ENCODE data around the gene LPP. TPM values are rescaled to one million over a fixed set of nuclear protein-coding genes. Genes with fewer than 3 reads are reported as not detected.

LPP gene
- total RNA-seq, 3 donors from 2014 or later, result 262 to 816 (median 325) TPM

GRCh38 chr3:188351648-188352047 is 197.7 kb downstream of the LPP start:
- no peak for ATAC-seq
- peaks cover 5% of the 10 kb centered on the region for H3K4me1 ChIP-seq (ENCODE audit: low read depth)
- no peaks in the 10 kb centered on the region for H3K9me3 ChIP-seq
- DNase-seq, result no peak
- TF ChIP-seq, protein P1, sequence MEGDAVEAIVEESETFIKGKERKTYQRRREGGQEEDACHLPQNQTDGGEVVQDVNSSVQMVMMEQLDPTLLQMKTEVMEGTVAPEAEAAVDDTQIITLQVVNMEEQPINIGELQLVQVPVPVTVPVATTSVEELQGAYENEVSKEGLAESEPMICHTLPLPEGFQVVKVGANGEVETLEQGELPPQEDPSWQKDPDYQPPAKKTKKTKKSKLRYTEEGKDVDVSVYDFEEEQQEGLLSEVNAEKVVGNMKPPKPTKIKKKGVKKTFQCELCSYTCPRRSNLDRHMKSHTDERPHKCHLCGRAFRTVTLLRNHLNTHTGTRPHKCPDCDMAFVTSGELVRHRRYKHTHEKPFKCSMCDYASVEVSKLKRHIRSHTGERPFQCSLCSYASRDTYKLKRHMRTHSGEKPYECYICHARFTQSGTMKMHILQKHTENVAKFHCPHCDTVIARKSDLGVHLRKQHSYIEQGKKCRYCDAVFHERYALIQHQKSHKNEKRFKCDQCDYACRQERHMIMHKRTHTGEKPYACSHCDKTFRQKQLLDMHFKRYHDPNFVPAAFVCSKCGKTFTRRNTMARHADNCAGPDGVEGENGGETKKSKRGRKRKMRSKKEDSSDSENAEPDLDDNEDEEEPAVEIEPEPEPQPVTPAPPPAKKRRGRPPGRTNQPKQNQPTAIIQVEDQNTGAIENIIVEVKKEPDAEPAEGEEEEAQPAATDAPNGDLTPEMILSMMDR (IDR thresholded peaks at IDR 0.05), result no peak
- no peak overlapping the region for H3K4me3 ChIP-seq
- H3K36me3 ChIP-seq (ENCODE audit: low read depth), result no peaks in the 10 kb centered on the region
- intact Hi-C loops (cut with DNase I, micrococcal nuclease), result no loop called here

DNA sequence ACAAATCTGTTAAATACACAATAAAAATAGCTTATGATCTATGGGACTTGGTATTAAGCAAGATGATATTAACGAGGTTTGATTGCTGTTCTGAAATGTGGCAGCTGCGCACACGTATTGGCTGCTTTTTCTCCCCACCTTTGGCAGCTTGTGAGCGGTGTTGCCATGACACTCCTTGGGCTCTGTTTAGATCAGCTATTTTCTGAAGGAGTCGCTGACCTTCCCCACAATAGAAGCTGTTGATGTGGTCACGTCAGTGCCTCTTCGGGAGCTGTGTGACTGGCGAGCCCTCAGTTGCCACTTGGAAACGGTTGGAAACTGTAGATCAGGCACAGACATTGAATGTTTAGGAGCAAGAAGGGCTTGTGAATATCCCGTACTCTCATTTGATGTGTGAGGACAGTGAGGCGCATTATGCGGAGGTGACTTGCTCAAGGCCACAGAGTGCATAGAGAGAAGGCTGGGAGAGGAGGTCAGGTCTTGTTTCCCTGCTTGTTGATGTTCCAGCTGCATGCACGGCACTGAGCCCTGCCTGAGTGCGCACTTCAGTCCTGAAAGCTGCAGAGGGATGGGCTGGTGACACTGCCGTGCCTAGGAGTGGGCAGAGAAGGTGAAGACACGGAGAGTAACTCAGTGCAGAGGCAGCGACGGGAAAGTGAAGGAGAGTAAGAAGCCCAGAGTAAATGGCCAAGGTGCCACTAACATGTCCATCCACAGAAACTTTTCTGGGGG is 198.4 kb downstream of the LPP start:
- ATAC-seq (no peak), DNase-seq (no peak)
- peaks cover 5% of the 10 kb centered on the region for H3K4me1 ChIP-seq (ENCODE audit: low read depth)
- H3K36me3 ChIP-seq (ENCODE audit: low read depth), result no peaks in the 10 kb centered on the region
- no peak overlapping the region for H3K4me3 ChIP-seq
- TF ChIP-seq, protein P1 (IDR thresholded peaks at IDR 0.05), result no peak
- no peaks in the 10 kb centered on the region for H3K9me3 ChIP-seq
- intact Hi-C loops (cut with DNase I, micrococcal nuclease), result no loop called here

DNA sequence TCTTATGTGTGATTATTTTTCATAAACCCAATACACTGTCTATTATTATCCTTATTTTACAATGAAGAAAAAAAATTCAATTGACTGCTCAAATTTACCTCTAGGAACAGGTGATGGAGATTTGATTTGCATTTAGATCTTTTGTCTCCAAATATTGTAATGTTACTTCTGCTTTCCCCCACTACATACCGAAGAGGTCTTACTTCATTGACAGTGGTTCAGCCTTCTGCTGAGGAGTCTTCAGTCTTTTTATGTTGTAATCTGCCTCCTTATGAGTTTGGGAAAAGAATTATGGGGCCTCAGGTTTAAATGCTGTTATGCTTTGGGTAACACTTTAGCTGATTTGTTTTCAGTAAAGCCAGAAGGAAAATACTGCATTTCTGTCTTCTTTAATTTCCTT is 199.5 kb downstream of the LPP start:
- ATAC-seq, result no peak
- Histone ChIP-seq H3K4me3 (no peak overlapping the region), H3K4me1 (ENCODE audit: low read depth) (peaks cover 5% of the 10 kb centered on the region), H3K9me3 (no peaks in the 10 kb centered on the region), H3K36me3 (ENCODE audit: low read depth) (no peaks in the 10 kb centered on the region)
- no peak for DNase-seq
- TF ChIP-seq, protein P1 (IDR thresholded peaks at IDR 0.05), result no peak
- intact Hi-C loops (cut with DNase I, micrococcal nuclease), result no loop called here

- H3K4me1 ChIP-seq (ENCODE audit: low read depth), result no peaks in the 10 kb centered on the region
Measured at GRCh38 chr3:188358787-188359493, 205.0 kb downstream of the LPP start.

GRCh38 chr3:188360364-188360881 is 206.5 kb downstream of the LPP start:
- ATAC-seq (no peak), DNase-seq (no peak)
- Histone ChIP-seq H3K9me3 (no peaks in the 10 kb centered on the region), H3K36me3 (ENCODE audit: low read depth) (no peaks in the 10 kb centered on the region), H3K4me3 (no peak overlapping the region), H3K4me1 (ENCODE audit: low read depth) (no peaks in the 10 kb centered on the region)
- TF ChIP-seq, protein P1 (IDR thresholded peaks at IDR 0.05), result no peak
- intact Hi-C loops (cut with DNase I, micrococcal nuclease), result no loop called here

More at GRCh38 chr3:188358787-188359493, 205.0 kb downstream of the LPP start:
- peak; percentile 62 for ATAC-seq
- TF ChIP-seq, protein P1 (IDR thresholded peaks at IDR 0.05), result no peak
- Histone ChIP-seq H3K4me3 (no peak overlapping the region), H3K36me3 (ENCODE audit: low read depth) (no peaks in the 10 kb centered on the region), H3K9me3 (no peaks in the 10 kb centered on the region)
- no peak for DNase-seq
- intact Hi-C loops (cut with DNase I, micrococcal nuclease), result no loop called here
